NCI-H1694 treated with DMSO at 0.1 percent for 48 hours (cell line): ENCODE measurements around the gene GPANK1.

Source experiments
- DNase-seq: peaks from one replicate; lab custom pipeline; 2025; lab: John Stamatoyannopoulos, UW

Gene GPANK1

DNA sequence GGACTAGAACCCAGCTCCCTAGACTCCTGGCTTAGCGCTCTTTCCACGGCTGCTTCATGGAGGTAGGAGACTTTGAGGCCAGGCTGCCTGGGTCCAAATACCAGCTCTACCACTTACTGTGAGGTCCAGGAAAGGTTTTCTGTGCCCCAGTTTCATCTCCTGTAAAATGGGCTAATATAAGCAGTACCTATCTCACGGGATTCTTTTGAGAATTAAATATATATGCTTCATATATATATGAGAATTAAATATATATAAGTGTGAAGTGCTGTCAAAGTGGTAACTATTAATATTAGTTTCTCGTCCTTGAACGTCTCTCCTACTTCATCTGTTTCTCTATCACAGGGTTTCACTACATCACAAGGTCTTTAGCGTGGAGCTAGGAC lies 26.3 kb upstream of the GPANK1 start:
- no peak for DNase-seq

- DNase-seq: no peak
Observed at GRCh38 chr6:31690231-31691077, 25.7 kb upstream of the GPANK1 start.

DNA sequence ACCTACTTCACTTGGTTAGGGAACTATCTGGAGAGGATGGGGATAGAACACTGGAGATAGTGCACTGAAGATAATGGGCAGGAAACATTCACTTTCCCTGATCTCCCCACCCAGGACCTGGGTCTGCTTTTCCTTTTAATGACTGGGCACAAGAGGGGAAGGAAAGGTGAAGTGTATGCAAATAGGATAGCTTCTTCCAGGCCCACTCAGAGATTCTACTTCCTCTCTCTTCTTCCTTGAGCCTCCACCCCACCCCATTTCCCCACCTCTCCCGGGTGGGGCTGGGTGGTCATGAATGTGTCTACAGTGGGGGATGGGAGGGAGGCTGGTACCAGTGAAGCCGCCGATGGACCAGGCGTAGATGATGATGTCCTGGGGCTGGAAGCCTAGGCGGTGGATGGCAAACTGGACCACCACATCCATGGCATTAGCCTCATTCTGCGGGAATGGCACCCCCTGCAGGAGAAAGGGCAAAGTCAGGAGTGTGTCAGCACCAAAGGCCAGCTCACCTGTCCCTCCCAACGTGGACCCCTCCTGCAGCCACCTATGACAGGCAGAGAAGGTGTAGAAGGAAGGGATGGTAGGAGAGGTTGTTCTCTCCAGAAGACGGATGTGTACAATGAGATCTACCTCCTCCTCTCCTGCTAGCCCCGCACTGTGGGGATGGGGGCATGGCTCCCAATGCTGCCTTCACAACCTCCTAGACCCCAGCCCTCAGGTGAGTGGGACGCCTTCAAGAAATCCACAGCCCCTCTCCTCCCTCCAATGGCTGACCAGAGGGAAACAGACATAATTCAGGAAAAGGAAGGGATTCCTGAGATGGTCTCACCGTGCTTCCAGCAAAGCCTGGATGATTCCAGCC lies 24.7 kb upstream of the GPANK1 start:
- DNase-seq: no peak

DNA sequence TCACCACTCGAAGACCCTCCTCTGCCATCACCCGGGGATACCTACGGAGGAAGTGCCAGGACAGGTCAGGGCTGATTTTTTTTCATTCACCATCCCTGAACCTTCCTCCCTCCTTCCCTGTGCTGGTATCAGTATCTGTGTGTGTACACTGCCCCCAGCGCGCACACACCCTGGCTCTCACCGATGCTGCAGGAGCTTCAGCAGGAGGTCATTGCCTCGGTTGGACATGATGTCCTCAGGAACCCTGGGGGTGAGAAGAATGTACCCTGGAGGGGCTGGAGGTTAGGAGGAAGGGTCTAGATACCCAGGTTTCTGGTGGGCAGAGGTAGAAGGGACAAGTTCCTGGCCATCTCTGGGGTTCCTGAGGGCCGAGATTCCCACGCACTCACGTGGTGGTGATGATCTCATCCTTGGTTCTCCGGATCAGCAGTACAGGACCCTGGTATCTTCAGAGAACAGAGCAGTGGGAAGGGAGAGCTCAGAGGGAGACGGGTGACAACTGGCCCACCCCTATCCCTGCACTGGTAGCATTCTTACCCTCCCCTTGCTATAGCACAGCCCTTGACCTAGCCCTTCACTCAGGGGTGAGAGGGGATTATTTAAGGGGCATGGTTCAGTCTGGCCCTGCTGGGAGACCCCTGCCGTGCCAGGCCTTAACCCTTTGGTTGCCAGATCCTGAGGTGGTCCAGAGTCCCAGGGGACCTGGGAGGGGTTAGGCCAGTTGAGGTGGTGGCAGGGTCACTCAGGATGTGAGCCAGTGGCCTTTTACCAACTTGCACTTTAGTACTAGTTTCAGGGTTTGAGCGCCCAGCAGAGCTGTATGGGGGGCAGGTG lies 23.3 kb upstream of the GPANK1 start:
- DNase-seq: no peak

GRCh38 chr6:31687321-31687720 lies 22.5 kb upstream of the GPANK1 start:
- no peak for DNase-seq

DNA sequence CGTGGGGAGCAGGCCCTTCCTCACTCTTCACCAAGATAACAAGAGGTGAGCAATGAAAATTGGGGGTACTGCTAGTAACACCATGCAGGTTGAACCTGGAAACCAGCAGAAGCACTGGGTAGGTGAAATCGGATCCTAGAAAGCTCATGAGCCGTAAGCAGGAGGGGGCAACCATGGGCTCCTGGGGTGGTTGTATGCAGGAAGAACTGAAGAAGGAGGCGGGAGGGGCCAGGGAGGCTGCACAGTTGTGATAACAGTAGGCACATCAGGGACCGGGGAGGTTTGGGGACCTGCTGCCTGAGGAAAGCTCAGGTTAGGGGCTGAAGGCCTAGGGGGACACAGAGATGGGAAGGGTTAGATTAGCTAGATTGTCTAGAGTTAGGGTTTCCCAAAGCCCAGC lies 21.7 kb upstream of the GPANK1 start:
- DNase-seq: no peak

DNA sequence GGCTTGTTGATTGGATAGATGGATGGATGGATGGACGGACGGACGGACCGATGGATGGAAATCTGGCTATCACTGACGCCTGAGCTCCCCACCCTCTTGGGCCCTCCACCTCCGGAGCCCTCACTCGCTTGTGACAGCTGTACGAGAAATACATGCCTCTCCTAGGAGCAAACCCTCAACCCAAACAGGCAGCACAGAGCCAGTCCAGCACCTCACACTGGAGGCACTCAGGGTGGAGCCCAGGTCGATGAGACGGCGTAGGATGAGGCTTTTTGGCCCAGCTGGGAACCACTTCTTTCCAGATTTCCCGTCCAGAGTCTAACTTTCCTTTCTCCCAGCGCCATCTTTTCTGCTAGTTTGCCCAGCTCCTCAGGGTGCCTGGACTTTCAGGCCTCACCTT lies 18.8 kb upstream of the GPANK1 start:
- DNase-seq: no peak

- DNase-seq: no peak
Observed at GRCh38 chr6:31681135-31681671, 16.4 kb upstream of the GPANK1 start.

DNA sequence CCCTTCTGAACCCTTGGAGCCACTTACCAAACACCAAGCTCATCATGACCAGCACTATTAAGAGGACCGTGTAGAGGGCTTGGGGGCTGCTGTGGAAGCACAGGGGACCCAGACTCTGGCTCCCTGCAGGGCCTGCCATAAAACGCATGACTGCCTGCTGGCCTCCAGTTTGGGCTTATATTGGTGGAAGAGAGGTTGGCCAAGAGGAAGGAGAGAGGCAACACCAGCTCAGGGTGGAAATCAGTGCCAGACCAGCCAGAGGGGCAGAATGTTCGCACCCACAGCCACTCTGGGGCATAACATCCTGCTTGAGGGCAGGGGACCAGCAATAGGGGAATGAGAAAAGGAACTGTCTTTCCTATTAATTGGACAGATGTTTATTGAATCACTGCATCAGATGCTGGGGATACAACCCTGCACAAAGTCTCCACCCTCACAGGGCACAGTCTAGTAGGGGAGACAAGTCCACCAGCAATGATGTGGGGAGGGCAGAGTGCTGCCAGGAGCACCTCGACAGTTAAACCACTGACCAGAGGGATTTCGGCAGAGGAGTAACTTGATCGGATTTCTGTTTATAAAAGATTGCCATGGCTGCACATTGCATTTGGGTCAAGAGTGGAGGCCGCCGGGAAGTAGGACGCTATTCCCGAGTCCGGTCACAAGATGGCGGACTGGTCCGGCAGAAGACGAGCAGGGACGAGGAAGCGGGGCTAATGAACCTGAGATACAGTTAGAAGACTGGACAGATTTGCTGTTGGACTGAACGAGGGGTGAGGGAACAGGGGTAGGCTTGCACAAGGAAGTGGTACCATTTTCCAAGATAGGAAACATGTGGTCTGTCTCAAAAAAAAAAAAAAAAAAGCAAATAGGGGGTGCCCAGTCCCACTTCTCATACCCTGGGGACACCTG lies 15.7 kb upstream of the GPANK1 start, which contains the start of gene LY6G5C:
TSS of gene LY6G5C (minus strand) at position 842 of the 909 bp plus-strand sequence. CDS start at position 148, 694 bp downstream.
- peak; percentile 61 for DNase-seq

- DNase-seq: no peak
Observed at GRCh38 chr6:31677955-31678354, 13.2 kb upstream of the GPANK1 start.

GRCh38 chr6:31676904-31677303 lies 12.1 kb upstream of the GPANK1 start:
- DNase-seq: no peak

- DNase-seq: no peak
Observed at GRCh38 chr6:31676322-31676903, 11.6 kb upstream of the GPANK1 start.

- no peak for DNase-seq
Observed at GRCh38 chr6:31669676-31670075, 4.9 kb upstream of the GPANK1 start, which contains the start of gene LY6G5B. LY6G5B (plus strand) TSS chr6:31669976; CDS start chr6:31670951, 975 bp downstream.

DNA sequence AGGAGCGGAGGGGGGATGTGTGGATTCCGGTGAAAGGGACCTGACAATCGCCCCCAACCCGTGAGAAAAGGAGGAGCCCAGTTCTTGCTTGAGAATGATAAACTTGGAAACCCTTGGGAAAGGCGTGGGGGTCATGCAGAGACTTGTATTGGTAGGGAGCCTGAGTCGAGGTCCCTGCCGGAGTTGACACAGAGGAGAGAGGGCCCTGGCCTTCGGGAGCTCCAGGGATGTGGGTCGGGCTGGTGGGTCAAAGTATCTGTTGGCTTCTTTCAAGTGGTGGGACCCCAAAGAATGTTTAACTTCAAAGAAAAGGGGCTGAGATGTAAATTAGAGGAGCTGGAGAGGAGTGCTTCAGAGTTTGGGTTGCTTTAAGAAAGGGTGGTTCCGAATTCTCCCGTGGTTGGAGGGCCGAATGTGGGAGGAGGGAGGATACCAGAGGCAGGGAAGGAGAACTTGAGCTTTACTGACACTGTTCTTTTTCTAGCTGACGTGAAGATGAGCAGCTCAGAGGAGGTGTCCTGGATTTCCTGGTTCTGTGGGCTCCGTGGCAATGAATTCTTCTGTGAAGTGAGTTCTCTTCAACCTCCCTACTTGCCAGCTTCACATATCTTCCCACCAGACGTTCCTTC lies 1.7 kb upstream of the GPANK1 start:
- DNase-seq: no peak

- peak; percentile 96 for DNase-seq
Observed at GRCh38 chr6:31665501-31666336, 922 bp upstream of the GPANK1 start, which contains the start of gene CSNK2B. CSNK2B (plus strand) TSS chr6:31666080; CDS start chr6:31666832, 752 bp downstream.

GRCh38 chr6:31663961-31664789 lies 622 bp downstream of the GPANK1 start:
- no peak for DNase-seq

GRCh38 chr6:31663126-31663960 lies 1.5 kb downstream of the GPANK1 start:
- no peak for DNase-seq
